NT2/D1 (cell line): ENCODE measurements around the gene COL8A1.

Source experiments
- DNase-seq: peaks from one replicate; pipeline ENCODE4 v3.0.0-alpha.2; 2011; ENCODE audit warnings: low read depth, low spot score
- H3K27me3 ChIP-seq: 2 replicates; pipeline ENCODE4 v1.6.0; 2011; ENCODE audit warnings: mild to moderate bottlenecking; ENCODE audit not compliant: insufficient read length, insufficient read depth
- H3K36me3 ChIP-seq: 2 replicates; pipeline ENCODE4 v1.6.1; 2011; ENCODE audit warnings: mild to moderate bottlenecking, low read length, mixed read lengths; ENCODE audit not compliant: insufficient read depth, insufficient read length
- H3K4me1 ChIP-seq: 2 replicates; pipeline ENCODE4 v1.5.1; 2011; ENCODE audit not compliant: insufficient read depth, insufficient read length
- H3K4me3 ChIP-seq: 2 replicates; pipeline ENCODE4 v1.5.1; 2011; ENCODE audit warnings: low read depth; ENCODE audit not compliant: insufficient read length
- H3K9ac ChIP-seq: 2 replicates; pipeline ENCODE4 v1.6.0; 2011; ENCODE audit warnings: low read depth; ENCODE audit not compliant: insufficient read length
- H3K9me3 ChIP-seq: 2 replicates; pipeline ENCODE4 v1.5.1; 2011; ENCODE audit warnings: mild to moderate bottlenecking, low read length; ENCODE audit not compliant: insufficient read depth
- SUZ12 ChIP-seq: IDR thresholded peaks from 2 replicates; pipeline ENCODE4 v1.6.1; 2011; ENCODE audit not compliant: insufficient read length, insufficient read depth; ENCODE audit errors: extremely low read depth
- YY1 ChIP-seq: IDR thresholded peaks from 2 replicates; pipeline ENCODE4 v1.6.1; 2011; ENCODE audit not compliant: insufficient read length, insufficient read depth
- ZNF274 ChIP-seq: IDR thresholded peaks from 2 replicates; pipeline ENCODE4 v1.6.1; 2011; ENCODE audit warnings: mild to moderate bottlenecking, low read depth, low read length

The COL8A1 gene

DNA sequence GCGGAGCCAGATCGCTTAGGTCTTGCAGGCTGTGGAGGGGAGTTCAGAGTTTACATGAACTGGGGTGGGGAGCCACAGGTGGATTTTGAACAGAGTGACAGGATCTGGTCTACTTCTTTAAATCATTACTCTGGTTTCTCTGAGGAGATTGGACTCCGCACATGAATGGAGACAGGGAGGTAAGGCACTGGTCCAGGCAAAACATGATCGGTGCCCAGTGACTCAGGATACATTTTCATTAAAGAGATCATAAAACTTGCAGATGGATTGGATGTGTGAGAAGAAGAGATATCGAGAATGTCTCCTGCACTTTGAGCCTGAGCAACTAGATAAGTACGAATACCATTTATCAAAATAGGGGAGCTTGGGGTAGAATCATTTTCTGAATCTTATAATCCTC, 117.4 kb downstream of the COL8A1 start:
- Histone ChIP-seq H3K4me3 (no peak overlapping the region), H3K36me3 (no peaks in the 10 kb centered on the region), H3K27me3 (no peaks in the 10 kb centered on the region), H3K9me3 (no peaks in the 10 kb centered on the region), H3K9ac (no peak overlapping the region), H3K4me1 (no peaks in the 10 kb centered on the region)
- DNase-seq, result no peak
- TF ChIP-seq SUZ12, result no peak

- H3K9ac ChIP-seq, result no peak overlapping the region
- no peak for DNase-seq
- TF ChIP-seq YY1 (no peak), SUZ12 (no peak), ZNF274 (no peak)
- no peaks in the 10 kb centered on the region for H3K27me3 ChIP-seq
- H3K4me1 ChIP-seq, result no peaks in the 10 kb centered on the region
- no peak overlapping the region for H3K4me3 ChIP-seq
- no peaks in the 10 kb centered on the region for H3K36me3 ChIP-seq
- no peaks in the 10 kb centered on the region for H3K9me3 ChIP-seq
Observed at GRCh38 chr3:99757966-99758365, 119.6 kb downstream of the COL8A1 start.

GRCh38 chr3:99758502-99759177, 120.2 kb downstream of the COL8A1 start:
- H3K9ac ChIP-seq, result no peak overlapping the region
- no peak for DNase-seq
- no peaks in the 10 kb centered on the region for H3K9me3 ChIP-seq
- no peaks in the 10 kb centered on the region for H3K4me1 ChIP-seq
- no peak overlapping the region for H3K4me3 ChIP-seq
- TF ChIP-seq YY1, result no peak
- no peak for TF ChIP-seq SUZ12
- no peak for TF ChIP-seq ZNF274
- no peaks in the 10 kb centered on the region for H3K27me3 ChIP-seq
- no peaks in the 10 kb centered on the region for H3K36me3 ChIP-seq

GRCh38 chr3:99760031-99760430, 121.6 kb downstream of the COL8A1 start:
- Histone ChIP-seq H3K36me3 (no peaks in the 10 kb centered on the region), H3K4me3 (no peak overlapping the region), H3K27me3 (no peaks in the 10 kb centered on the region), H3K4me1 (no peaks in the 10 kb centered on the region), H3K9ac (no peak overlapping the region), H3K9me3 (no peaks in the 10 kb centered on the region)
- no peak for DNase-seq
- TF ChIP-seq SUZ12 (no peak), YY1 (no peak), ZNF274 (no peak)

DNA sequence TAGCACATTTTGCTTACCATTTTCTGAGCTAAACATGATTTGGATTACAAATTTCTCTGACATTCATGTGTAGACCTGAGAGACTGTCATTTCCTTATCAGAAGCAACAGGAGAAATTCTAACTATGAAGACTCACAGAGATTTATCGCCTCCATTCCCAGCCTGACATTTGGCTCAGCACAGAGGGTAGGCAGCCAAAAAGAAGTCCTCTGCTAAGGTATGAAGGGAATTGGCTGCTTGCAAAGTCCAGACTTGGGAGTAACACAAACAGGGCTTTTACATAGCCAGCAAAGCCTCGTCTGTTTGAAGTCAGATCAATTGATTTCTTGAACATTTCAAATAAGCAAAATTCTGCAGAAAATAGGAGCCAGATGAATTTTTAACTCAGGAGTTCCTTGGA, 122.2 kb downstream of the COL8A1 start:
- Histone ChIP-seq H3K9ac (no peak overlapping the region), H3K36me3 (no peaks in the 10 kb centered on the region), H3K9me3 (no peaks in the 10 kb centered on the region), H3K27me3 (no peaks in the 10 kb centered on the region), H3K4me3 (no peak overlapping the region), H3K4me1 (no peaks in the 10 kb centered on the region)
- TF ChIP-seq YY1 (no peak), ZNF274 (no peak), SUZ12 (no peak)
- DNase-seq, result no peak

- H3K27me3 ChIP-seq, result no peaks in the 10 kb centered on the region
- DNase-seq, result no peak
- no peaks in the 10 kb centered on the region for H3K36me3 ChIP-seq
- H3K4me1 ChIP-seq, result no peaks in the 10 kb centered on the region
- no peak overlapping the region for H3K9ac ChIP-seq
- no peaks in the 10 kb centered on the region for H3K9me3 ChIP-seq
- TF ChIP-seq ZNF274 (no peak), YY1 (no peak), SUZ12 (no peak)
- no peak overlapping the region for H3K4me3 ChIP-seq
Observed at GRCh38 chr3:99761415-99762165, 123.2 kb downstream of the COL8A1 start.

DNA sequence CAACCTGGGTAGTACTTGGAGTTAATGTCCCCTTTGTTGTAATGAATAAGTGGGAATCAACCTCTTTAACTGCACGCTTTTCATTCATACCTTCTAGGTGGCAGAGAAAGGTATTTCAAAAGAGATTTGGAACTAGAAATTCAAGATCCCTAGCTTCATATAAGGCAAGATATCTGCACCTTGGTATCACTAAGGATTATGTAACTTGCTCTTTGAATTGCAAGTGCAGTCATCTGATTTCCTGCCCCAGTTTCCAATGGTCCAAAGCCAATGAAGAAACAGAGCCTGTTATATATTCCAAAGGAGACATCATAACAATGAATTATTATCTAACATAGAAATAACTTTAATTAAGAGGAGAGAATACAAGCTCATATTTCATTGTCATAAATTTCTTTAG, 124.5 kb downstream of the COL8A1 start:
- H3K36me3 ChIP-seq, result no peaks in the 10 kb centered on the region
- H3K9me3 ChIP-seq, result no peaks in the 10 kb centered on the region
- H3K4me1 ChIP-seq, result no peaks in the 10 kb centered on the region
- no peak for DNase-seq
- no peaks in the 10 kb centered on the region for H3K27me3 ChIP-seq
- TF ChIP-seq SUZ12 (no peak), YY1 (no peak), ZNF274 (no peak)
- H3K4me3 ChIP-seq, result no peak overlapping the region
- H3K9ac ChIP-seq, result no peak overlapping the region
